ENCODE measurements around the gene SP6.

- TF ChIP-seq EZH2phosphoT487 (IDR thresholded peaks at IDR 0.05; ENCODE audit: borderline replicate concordance, low read length): no peak
- no peak for TF ChIP-seq CTCF (conservative IDR thresholded peaks at IDR 0.05; ENCODE audit: low read depth, low read length)
These were observed 28.1 kb upstream of the SP6 start for GRCh38 chr17:47879028-47879585.

Data from PC-3 (cell line).